GM23338 (cell line): ENCODE results near the gene MOCS2. TPM values are rescaled to one million over a fixed set of nuclear protein-coding genes. Genes with fewer than 3 reads are reported as not detected.

Experiments used
- ATAC-seq: fragments of 200-7000 bp; cut with Tn5 transposase; 3 replicates; pipeline ENCODE4 v1.9.1; 2020
- DNase-seq: peaks from one replicate; pipeline ENCODE4 v3.0.0-alpha.2; 2015; ENCODE audit warnings: low spot score
- H2AFZ ChIP-seq: fragments of 200-600 bp; sonication (generic); 2 replicates; pipeline ENCODE4 v1.8.0; 2016; ENCODE audit warnings: antibody characterized with exemption, mild to moderate bottlenecking, moderate library complexity
- H3F3A ChIP-seq: fragments of 200-600 bp; sonication (generic); replicated peaks from 2 replicates; pipeline ENCODE4 v1.8.0; 2017; ENCODE audit warnings: antibody characterized with exemption, mixed run types, low read depth
- H3K27ac ChIP-seq: fragments of 200-600 bp; sonication (generic); 2 replicates; pipeline ENCODE4 v1.6.1; 2016; ENCODE audit warnings: low read depth
- H3K27me3 ChIP-seq: fragments of 200-600 bp; sonication (generic); 2 replicates; pipeline ENCODE4 v1.8.0; 2016; ENCODE audit warnings: mild to moderate bottlenecking, mixed run types, moderate library complexity; ENCODE audit not compliant: insufficient read depth
- H3K36me3 ChIP-seq: fragments of 200-600 bp; sonication (generic); 2 replicates; pipeline ENCODE4 v1.8.0; 2016; ENCODE audit warnings: mild to moderate bottlenecking; ENCODE audit not compliant: insufficient read depth
- H3K4me1 ChIP-seq: fragments of 200-600 bp; sonication (generic); 2 replicates; pipeline ENCODE4 v1.8.0; 2016; ENCODE audit warnings: mild to moderate bottlenecking, moderate library complexity; ENCODE audit not compliant: insufficient read depth
- H3K4me2 ChIP-seq: fragments of 200-600 bp; sonication (generic); 2 replicates; pipeline ENCODE4 v1.7.1; 2017; ENCODE audit warnings: mixed run types
- H3K4me3 ChIP-seq: fragments of 200-600 bp; sonication (generic); 2 replicates; pipeline ENCODE4 v1.6.1; 2016; ENCODE audit warnings: mixed run types
- H3K79me2 ChIP-seq: fragments of 200-600 bp; sonication (generic); replicated peaks from 2 replicates; pipeline ENCODE4 v1.8.0; 2017; ENCODE audit warnings: mild to moderate bottlenecking; ENCODE audit not compliant: insufficient read depth
- H3K9me2 ChIP-seq: fragments of 200-600 bp; sonication (generic); 2 replicates; pipeline ENCODE4 v1.8.0; 2017; ENCODE audit not compliant: insufficient read depth
- H4K20me1 ChIP-seq: fragments of 200-600 bp; sonication (generic); replicated peaks from 2 replicates; pipeline ENCODE4 v1.8.0; 2017; ENCODE audit warnings: mild to moderate bottlenecking; ENCODE audit not compliant: insufficient read depth
- H3K27ac Mint-ChIP-seq: 2 replicates; pipeline ENCODE4 v1.8.0; 2020; ENCODE audit warnings: inconsistent platforms, mild to moderate bottlenecking, moderate library complexity, mixed read lengths
- H3K27me3 Mint-ChIP-seq: 3 replicates; pipeline ENCODE4 v1.8.0; 2022; ENCODE audit warnings: low read depth, mild to moderate bottlenecking, moderate library complexity, mixed read lengths, inconsistent platforms; ENCODE audit not compliant: insufficient read depth, poor library complexity
- H3K36me3 Mint-ChIP-seq: 3 replicates; pipeline ENCODE4 v1.8.0; 2021; ENCODE audit warnings: low read depth, mild to moderate bottlenecking, inconsistent platforms, moderate library complexity, mixed read lengths
- H3K4me1 Mint-ChIP-seq: 3 replicates; pipeline ENCODE4 v1.8.0; 2020; ENCODE audit warnings: mild to moderate bottlenecking, inconsistent platforms, mixed read lengths
- H3K4me3 Mint-ChIP-seq: 3 replicates; pipeline ENCODE4 v1.8.0; 2021; ENCODE audit warnings: moderate library complexity, mild to moderate bottlenecking, inconsistent platforms, mixed read lengths
- H3K9me3 Mint-ChIP-seq: 3 replicates; pipeline ENCODE4 v1.8.0; 2020; ENCODE audit warnings: moderate library complexity, mild to moderate bottlenecking, inconsistent platforms, mixed read lengths
- CREB1 ChIP-seq: fragments of 250-450 bp; sonication (Bioruptor Pico); IDR thresholded peaks from 2 replicates; pipeline ENCODE4 v1.5.0; 2020; ENCODE audit warnings: low read depth, mild to moderate bottlenecking, moderate library complexity
- EZH2 ChIP-seq: fragments of 200-600 bp; sonication (generic); IDR thresholded peaks from one replicate; pipeline ENCODE4 v1.8.0; 2017; ENCODE audit warnings: antibody characterized with exemption, mild to moderate bottlenecking, low read depth; ENCODE audit not compliant: unreplicated experiment
- EZH2phosphoT487 ChIP-seq: fragments of 200-600 bp; sonication (generic); IDR thresholded peaks from one replicate; pipeline ENCODE4 v1.8.1; 2018; ENCODE audit warnings: antibody characterized with exemption; ENCODE audit not compliant: unreplicated experiment
- JUNB ChIP-seq: IDR thresholded peaks from one replicate; pipeline ENCODE4 v1.6.1; 2016; ENCODE audit warnings: antibody characterized with exemption; ENCODE audit not compliant: unreplicated experiment
- POLR2AphosphoS5 ChIP-seq: IDR thresholded peaks from 2 replicates; pipeline ENCODE4 v1.6.1; 2016; ENCODE audit warnings: antibody characterized with exemption, low read depth
- REST ChIP-seq: IDR thresholded peaks from one replicate; pipeline ENCODE4 v1.6.1; 2018; ENCODE audit warnings: antibody characterized with exemption; ENCODE audit not compliant: unreplicated experiment
- STAT1 ChIP-seq: IDR thresholded peaks from one replicate; pipeline ENCODE4 v1.6.1; 2016; ENCODE audit warnings: antibody characterized with exemption; ENCODE audit not compliant: unreplicated experiment
- ZNF331 ChIP-seq: fragments of 250-450 bp; sonication (Bioruptor Pico); IDR thresholded peaks from 2 replicates; pipeline ENCODE4 v1.5.0; 2020; ENCODE audit warnings: low read depth, mild to moderate bottlenecking, moderate library complexity
- polyA plus RNA-seq: library from polyadenylated mRNA; unstranded; fragments of >200 nt; fragmentation: Nextera tagmentation; extraction: Ambion mirVana; gene quantifications from 2 replicates; pipeline ENCODE4 v1.2.1, GENCODE V29; 2016
- total RNA-seq: library from RNA; depleted of rRNA; stranded (reverse); fragments of >200 nt; shearing (Covaris generic); gene quantifications from 2 replicates; pipeline ENCODE4 v1.2.3, GENCODE V29; 2014
- TF ChIP-seq, protein P1 (sequence below): fragments of 250-450 bp; sonication (Bioruptor Pico); IDR thresholded peaks from 2 replicates; pipeline ENCODE4 v1.5.0; 2020; ENCODE audit warnings: mild to moderate bottlenecking, moderate library complexity
- TF ChIP-seq, protein P2 (sequence below), 2 experiments: fragments of 200-600 bp in 1 of 2; sonication (generic) in 1 of 2; conservative IDR thresholded peaks; 2 replicates each; pipeline versions ENCODE4 v1.5.1 to v1.6.1; 2016 to 2017; ENCODE audit warnings: antibody characterized with exemption in 2 of 2, low read depth in 2 of 2, mild to moderate bottlenecking in 2 of 2, moderate library complexity in 1 of 2
- TF ChIP-seq, protein P3 (sequence below): IDR thresholded peaks from 2 replicates; pipeline ENCODE4 v1.6.1; 2016; ENCODE audit warnings: antibody characterized with exemption

The MOCS2 gene
- total and polyA plus RNA-seq, 2 experiments from 2014 or later, result 18.3 to 41.8 TPM

DNA sequence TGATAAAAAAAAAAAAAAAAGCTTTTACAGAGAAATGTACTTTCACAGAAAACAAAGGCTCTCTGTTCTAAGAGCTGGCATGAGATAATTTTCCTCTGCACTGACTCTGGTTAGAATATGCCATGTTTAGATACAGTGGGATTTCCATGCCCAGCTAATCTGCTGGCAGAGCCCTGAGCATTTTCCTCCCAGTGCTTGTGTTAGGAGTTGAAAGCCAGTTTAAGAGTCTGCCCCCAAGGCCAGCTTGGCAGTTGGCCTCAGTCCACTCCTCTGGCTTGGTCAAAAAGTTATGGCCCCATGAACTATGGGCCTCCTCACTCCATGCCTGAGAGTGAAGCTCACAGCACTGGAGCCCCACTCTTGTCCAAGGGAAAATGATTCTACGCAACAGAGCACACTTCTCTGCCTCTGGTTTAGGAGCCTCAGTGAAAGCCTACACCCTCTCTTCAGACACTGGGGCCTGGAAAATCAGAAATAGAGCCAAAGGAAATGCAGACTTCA lies 21.9 kb downstream of the MOCS2 start:
- no peak overlapping the region for H3K27ac ChIP-seq
- Mint-ChIP-seq H3K4me1 (no peaks in the 10 kb centered on the region), H3K4me3 (no peak overlapping the region), H3K27ac (no peak overlapping the region), H3K9me3 (no peaks in the 10 kb centered on the region), H3K27me3 (no peaks in the 10 kb centered on the region), H3K36me3 (no peaks in the 10 kb centered on the region)
- no peak overlapping the region for H2AFZ ChIP-seq
- H3K4me1 ChIP-seq, result no peaks in the 10 kb centered on the region
- ATAC-seq (no peak), DNase-seq (no peak)
- no peaks in the 10 kb centered on the region for H3K27me3 ChIP-seq
- H3K36me3 ChIP-seq, result no peaks in the 10 kb centered on the region
- no peaks in the 10 kb centered on the region for H3F3A ChIP-seq
- TF ChIP-seq ZNF331 (CRISPR knock-in tag) (no peak), STAT1 (no peak), EZH2 (no peak), REST (no peak), CREB1 (no peak), JUNB (no peak), EZH2phosphoT487 (no peak), POLR2AphosphoS5 (no peak)
- TF ChIP-seq, protein P1, sequence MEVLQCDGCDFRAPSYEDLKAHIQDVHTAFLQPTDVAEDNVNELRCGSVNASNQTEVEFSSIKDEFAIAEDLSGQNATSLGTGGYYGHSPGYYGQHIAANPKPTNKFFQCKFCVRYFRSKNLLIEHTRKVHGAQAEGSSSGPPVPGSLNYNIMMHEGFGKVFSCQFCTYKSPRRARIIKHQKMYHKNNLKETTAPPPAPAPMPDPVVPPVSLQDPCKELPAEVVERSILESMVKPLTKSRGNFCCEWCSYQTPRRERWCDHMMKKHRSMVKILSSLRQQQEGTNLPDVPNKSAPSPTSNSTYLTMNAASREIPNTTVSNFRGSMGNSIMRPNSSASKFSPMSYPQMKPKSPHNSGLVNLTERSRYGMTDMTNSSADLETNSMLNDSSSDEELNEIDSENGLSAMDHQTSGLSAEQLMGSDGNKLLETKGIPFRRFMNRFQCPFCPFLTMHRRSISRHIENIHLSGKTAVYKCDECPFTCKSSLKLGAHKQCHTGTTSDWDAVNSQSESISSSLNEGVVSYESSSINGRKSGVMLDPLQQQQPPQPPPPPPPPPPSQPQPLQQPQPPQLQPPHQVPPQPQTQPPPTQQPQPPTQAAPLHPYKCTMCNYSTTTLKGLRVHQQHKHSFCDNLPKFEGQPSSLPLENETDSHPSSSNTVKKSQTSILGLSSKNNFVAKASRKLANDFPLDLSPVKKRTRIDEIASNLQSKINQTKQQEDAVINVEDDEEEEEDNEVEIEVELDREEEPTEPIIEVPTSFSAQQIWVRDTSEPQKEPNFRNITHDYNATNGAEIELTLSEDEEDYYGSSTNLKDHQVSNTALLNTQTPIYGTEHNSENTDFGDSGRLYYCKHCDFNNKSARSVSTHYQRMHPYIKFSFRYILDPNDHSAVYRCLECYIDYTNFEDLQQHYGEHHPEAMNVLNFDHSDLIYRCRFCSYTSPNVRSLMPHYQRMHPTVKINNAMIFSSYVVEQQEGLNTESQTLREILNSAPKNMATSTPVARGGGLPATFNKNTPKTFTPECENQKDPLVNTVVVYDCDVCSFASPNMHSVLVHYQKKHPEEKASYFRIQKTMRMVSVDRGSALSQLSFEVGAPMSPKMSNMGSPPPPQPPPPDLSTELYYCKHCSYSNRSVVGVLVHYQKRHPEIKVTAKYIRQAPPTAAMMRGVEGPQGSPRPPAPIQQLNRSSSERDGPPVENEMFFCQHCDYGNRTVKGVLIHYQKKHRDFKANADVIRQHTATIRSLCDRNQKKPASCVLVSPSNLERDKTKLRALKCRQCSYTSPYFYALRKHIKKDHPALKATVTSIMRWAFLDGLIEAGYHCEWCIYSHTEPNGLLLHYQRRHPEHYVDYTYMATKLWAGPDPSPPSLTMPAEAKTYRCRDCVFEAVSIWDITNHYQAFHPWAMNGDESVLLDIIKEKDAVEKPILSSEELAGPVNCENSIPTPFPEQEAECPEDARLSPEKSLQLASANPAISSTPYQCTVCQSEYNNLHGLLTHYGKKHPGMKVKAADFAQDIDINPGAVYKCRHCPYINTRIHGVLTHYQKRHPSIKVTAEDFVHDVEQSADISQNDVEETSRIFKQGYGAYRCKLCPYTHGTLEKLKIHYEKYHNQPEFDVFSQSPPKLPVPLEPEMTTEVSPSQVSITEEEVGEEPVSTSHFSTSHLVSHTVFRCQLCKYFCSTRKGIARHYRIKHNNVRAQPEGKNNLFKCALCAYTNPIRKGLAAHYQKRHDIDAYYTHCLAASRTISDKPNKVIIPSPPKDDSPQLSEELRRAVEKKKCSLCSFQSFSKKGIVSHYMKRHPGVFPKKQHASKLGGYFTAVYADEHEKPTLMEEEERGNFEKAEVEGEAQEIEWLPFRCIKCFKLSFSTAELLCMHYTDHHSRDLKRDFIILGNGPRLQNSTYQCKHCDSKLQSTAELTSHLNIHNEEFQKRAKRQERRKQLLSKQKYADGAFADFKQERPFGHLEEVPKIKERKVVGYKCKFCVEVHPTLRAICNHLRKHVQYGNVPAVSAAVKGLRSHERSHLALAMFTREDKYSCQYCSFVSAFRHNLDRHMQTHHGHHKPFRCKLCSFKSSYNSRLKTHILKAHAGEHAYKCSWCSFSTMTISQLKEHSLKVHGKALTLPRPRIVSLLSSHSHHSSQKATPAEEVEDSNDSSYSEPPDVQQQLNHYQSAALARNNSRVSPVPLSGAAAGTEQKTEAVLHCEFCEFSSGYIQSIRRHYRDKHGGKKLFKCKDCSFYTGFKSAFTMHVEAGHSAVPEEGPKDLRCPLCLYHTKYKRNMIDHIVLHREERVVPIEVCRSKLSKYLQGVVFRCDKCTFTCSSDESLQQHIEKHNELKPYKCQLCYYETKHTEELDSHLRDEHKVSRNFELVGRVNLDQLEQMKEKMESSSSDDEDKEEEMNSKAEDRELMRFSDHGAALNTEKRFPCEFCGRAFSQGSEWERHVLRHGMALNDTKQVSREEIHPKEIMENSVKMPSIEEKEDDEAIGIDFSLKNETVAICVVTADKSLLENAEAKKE (CRISPR knock-in tag), result no peak
- TF ChIP-seq, protein P2, sequence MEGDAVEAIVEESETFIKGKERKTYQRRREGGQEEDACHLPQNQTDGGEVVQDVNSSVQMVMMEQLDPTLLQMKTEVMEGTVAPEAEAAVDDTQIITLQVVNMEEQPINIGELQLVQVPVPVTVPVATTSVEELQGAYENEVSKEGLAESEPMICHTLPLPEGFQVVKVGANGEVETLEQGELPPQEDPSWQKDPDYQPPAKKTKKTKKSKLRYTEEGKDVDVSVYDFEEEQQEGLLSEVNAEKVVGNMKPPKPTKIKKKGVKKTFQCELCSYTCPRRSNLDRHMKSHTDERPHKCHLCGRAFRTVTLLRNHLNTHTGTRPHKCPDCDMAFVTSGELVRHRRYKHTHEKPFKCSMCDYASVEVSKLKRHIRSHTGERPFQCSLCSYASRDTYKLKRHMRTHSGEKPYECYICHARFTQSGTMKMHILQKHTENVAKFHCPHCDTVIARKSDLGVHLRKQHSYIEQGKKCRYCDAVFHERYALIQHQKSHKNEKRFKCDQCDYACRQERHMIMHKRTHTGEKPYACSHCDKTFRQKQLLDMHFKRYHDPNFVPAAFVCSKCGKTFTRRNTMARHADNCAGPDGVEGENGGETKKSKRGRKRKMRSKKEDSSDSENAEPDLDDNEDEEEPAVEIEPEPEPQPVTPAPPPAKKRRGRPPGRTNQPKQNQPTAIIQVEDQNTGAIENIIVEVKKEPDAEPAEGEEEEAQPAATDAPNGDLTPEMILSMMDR (conservative IDR thresholded peaks at IDR 0.05; ENCODE audit: low read depth in 2 of 2), result no peak
- TF ChIP-seq, protein P3, sequence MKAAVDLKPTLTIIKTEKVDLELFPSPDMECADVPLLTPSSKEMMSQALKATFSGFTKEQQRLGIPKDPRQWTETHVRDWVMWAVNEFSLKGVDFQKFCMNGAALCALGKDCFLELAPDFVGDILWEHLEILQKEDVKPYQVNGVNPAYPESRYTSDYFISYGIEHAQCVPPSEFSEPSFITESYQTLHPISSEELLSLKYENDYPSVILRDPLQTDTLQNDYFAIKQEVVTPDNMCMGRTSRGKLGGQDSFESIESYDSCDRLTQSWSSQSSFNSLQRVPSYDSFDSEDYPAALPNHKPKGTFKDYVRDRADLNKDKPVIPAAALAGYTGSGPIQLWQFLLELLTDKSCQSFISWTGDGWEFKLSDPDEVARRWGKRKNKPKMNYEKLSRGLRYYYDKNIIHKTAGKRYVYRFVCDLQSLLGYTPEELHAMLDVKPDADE, result no peak
- no peaks in the 10 kb centered on the region for H3K9me2 ChIP-seq
- no peaks in the 10 kb centered on the region for H3K79me2 ChIP-seq
- H3K4me3 ChIP-seq, result no peak overlapping the region
- H3K4me2 ChIP-seq, result no peak overlapping the region
- H4K20me1 ChIP-seq, result no peaks in the 10 kb centered on the region
